NT2/D1 (cell line): ENCODE results near the gene OR51I1.

ENCODE experiments used
- YY1 ChIP-seq: IDR thresholded peaks from 2 replicates; pipeline ENCODE4 v1.6.1; 2011; ENCODE audit not compliant: insufficient read length, insufficient read depth
- ZNF274 ChIP-seq: IDR thresholded peaks from 2 replicates; pipeline ENCODE4 v1.6.1; 2011; ENCODE audit warnings: mild to moderate bottlenecking, low read depth, low read length

- TF ChIP-seq YY1 (no peak), ZNF274 (no peak)
These were observed 35.0 kb upstream of the OR51I1 start for GRCh38 chr11:5476186-5476819.
